Measurements from ENCODE around the gene PNPLA3.

Gene PNPLA3

GRCh38 chr22:43994006-43994405 is 70.4 kb downstream of the PNPLA3 start:
- peaks cover 30% of the 10 kb centered on the region for H3K4me1 ChIP-seq (ENCODE audit: control insufficient read depth, low read length)
- H3F3A ChIP-seq (ENCODE audit: control insufficient read depth, insufficient read depth) = no peaks in the 10 kb centered on the region
- no peak for TF ChIP-seq EZH2phosphoT487 (IDR thresholded peaks at IDR 0.05; ENCODE audit: borderline replicate concordance, low read length)
- TF ChIP-seq, protein P1, sequence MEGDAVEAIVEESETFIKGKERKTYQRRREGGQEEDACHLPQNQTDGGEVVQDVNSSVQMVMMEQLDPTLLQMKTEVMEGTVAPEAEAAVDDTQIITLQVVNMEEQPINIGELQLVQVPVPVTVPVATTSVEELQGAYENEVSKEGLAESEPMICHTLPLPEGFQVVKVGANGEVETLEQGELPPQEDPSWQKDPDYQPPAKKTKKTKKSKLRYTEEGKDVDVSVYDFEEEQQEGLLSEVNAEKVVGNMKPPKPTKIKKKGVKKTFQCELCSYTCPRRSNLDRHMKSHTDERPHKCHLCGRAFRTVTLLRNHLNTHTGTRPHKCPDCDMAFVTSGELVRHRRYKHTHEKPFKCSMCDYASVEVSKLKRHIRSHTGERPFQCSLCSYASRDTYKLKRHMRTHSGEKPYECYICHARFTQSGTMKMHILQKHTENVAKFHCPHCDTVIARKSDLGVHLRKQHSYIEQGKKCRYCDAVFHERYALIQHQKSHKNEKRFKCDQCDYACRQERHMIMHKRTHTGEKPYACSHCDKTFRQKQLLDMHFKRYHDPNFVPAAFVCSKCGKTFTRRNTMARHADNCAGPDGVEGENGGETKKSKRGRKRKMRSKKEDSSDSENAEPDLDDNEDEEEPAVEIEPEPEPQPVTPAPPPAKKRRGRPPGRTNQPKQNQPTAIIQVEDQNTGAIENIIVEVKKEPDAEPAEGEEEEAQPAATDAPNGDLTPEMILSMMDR (IDR thresholded peaks at IDR 0.05; ENCODE audit: low read depth, low read length, poor library complexity, severe bottlenecking) = no peak
- 0 out of 2 replicates have a peak, but pooled peaks cover 7% of the 10 kb centered on the region for H3K79me2 ChIP-seq (ENCODE audit: control insufficient read depth, low read length)
- no peak overlapping the region for H3K27ac ChIP-seq (ENCODE audit: low read depth, low read length)
- H3K27me3 ChIP-seq (ENCODE audit: control insufficient read depth, low read length) = no peaks in the 10 kb centered on the region
- H3K36me3 ChIP-seq (ENCODE audit: control insufficient read depth, low read length) = peaks cover 88% of the 10 kb centered on the region
- no peak overlapping the region; the same call in 1 of the 2 replicates for H3K4me2 ChIP-seq (ENCODE audit: low read length)
- H4K20me1 ChIP-seq (ENCODE audit: control insufficient read depth, insufficient read depth, low read depth, low read length) = peaks cover 6% of the 10 kb centered on the region; the same call in 1 of the 2 replicates
- H3K9me2 ChIP-seq (replicated peaks; ENCODE audit: control insufficient read depth, low read length) = no peaks in the 10 kb centered on the region
- no peaks in the 10 kb centered on the region for H3K9me3 ChIP-seq (ENCODE audit: control insufficient read depth, insufficient read depth, low read length)
- no peak overlapping the region for H3K4me3 ChIP-seq (ENCODE audit: low read length)

GRCh38 chr22:43994416-43994815 is 70.8 kb downstream of the PNPLA3 start:
- 0 out of 2 replicates have a peak, but pooled peaks cover 7% of the 10 kb centered on the region for H3K79me2 ChIP-seq (ENCODE audit: control insufficient read depth, low read length)
- H3K9me2 ChIP-seq (replicated peaks; ENCODE audit: control insufficient read depth, low read length) = no peaks in the 10 kb centered on the region
- no peak overlapping the region for H3K27ac ChIP-seq (ENCODE audit: low read depth, low read length)
- no peaks in the 10 kb centered on the region for H3F3A ChIP-seq (ENCODE audit: control insufficient read depth, insufficient read depth)
- no peaks in the 10 kb centered on the region for H3K9me3 ChIP-seq (ENCODE audit: control insufficient read depth, insufficient read depth, low read length)
- H3K4me1 ChIP-seq (ENCODE audit: control insufficient read depth, low read length) = peaks cover 34% of the 10 kb centered on the region
- no peak overlapping the region for H3K4me3 ChIP-seq (ENCODE audit: low read length)
- H3K4me2 ChIP-seq (ENCODE audit: low read length) = no peak overlapping the region
- no peaks in the 10 kb centered on the region for H3K27me3 ChIP-seq (ENCODE audit: control insufficient read depth, low read length)
- H4K20me1 ChIP-seq (ENCODE audit: control insufficient read depth, insufficient read depth, low read depth, low read length) = peaks cover 6% of the 10 kb centered on the region; the same call in 1 of the 2 replicates
- peaks cover 90% of the 10 kb centered on the region for H3K36me3 ChIP-seq (ENCODE audit: control insufficient read depth, low read length)
- no peak for TF ChIP-seq EZH2phosphoT487 (IDR thresholded peaks at IDR 0.05; ENCODE audit: borderline replicate concordance, low read length)
- TF ChIP-seq, protein P1 (IDR thresholded peaks at IDR 0.05; ENCODE audit: low read depth, low read length, poor library complexity, severe bottlenecking) = no peak

DNA sequence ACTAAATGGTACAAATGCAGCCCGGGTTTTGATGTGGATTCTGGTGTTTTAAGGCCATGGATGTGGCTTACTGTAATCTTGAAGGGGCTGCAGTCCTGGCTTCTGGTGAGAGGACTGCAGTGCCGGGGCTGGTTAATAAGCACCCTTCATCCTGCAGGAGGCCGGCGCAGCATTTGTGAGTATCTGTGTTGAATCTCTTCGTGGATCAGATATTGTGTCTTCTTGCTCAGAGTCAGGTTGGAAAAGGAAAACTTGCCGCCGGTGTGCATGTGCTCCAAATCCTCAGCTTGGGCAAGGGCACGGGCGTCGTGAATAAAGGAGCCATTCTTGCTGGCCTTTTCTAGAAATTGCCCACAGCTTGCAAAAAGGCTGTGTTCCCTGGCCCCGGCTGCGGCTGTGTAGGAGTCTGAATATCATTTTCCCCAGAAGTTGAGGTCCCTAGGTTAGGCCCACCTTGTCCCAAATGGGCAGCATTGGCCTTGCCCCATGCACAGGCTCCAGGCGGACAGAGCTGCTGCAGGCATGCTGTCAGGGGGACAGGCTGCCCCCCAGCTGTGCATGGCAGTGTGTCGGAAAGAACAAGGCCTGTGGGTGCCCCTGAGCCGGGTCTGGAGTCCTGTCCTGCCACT is 71.6 kb downstream of the PNPLA3 start:
- Histone ChIP-seq H3K9me3 (ENCODE audit: control insufficient read depth, insufficient read depth, low read length) (no peaks in the 10 kb centered on the region), H3K9me2 (replicated peaks; ENCODE audit: control insufficient read depth, low read length) (no peaks in the 10 kb centered on the region), H3K27me3 (ENCODE audit: control insufficient read depth, low read length) (no peaks in the 10 kb centered on the region), H4K20me1 (ENCODE audit: control insufficient read depth, insufficient read depth, low read depth, low read length) (peaks cover 6% of the 10 kb centered on the region; the same call in 1 of the 2 replicates), H3K79me2 (ENCODE audit: control insufficient read depth, low read length) (0 out of 2 replicates have a peak, but pooled peaks cover 7% of the 10 kb centered on the region), H3F3A (ENCODE audit: control insufficient read depth, insufficient read depth) (no peaks in the 10 kb centered on the region), H3K4me2 (ENCODE audit: low read length) (no peak overlapping the region), H3K4me3 (ENCODE audit: low read length) (no peak overlapping the region), H3K27ac (ENCODE audit: low read depth, low read length) (no peak overlapping the region), H3K36me3 (ENCODE audit: control insufficient read depth, low read length) (peaks cover 86% of the 10 kb centered on the region), H3K4me1 (ENCODE audit: control insufficient read depth, low read length) (peaks cover 41% of the 10 kb centered on the region)
- TF ChIP-seq, protein P1 (IDR thresholded peaks at IDR 0.05; ENCODE audit: low read depth, low read length, poor library complexity, severe bottlenecking) = no peak
- TF ChIP-seq EZH2phosphoT487 (IDR thresholded peaks at IDR 0.05; ENCODE audit: borderline replicate concordance, low read length) = no peak
